Hepatocyte (in vitro differentiated cells): ENCODE data around the gene ZBTB7C. TPM values are rescaled to one million over a fixed set of nuclear protein-coding genes. Genes with fewer than 3 reads are reported as not detected.

Experiments
- DNase-seq: peaks from one replicate; pipeline ENCODE4 v3.0.0-alpha.2; 2016; ENCODE audit warnings: low spot score
- H2AFZ ChIP-seq: fragments of 200-600 bp; sonication (generic); 2 replicates; pipeline ENCODE4 v1.6.0; 2016; ENCODE audit warnings: antibody characterized with exemption, mild to moderate bottlenecking
- H3K27ac ChIP-seq: fragments of 200-600 bp; sonication (generic); 2 replicates; pipeline ENCODE4 v1.5.1; 2016; ENCODE audit warnings: mild to moderate bottlenecking
- H3K27me3 ChIP-seq: fragments of 200-600 bp; sonication (generic); 2 replicates; pipeline ENCODE4 v1.6.1; 2016
- H3K36me3 ChIP-seq: fragments of 200-600 bp; sonication (generic); replicated peaks from 2 replicates; pipeline ENCODE4 v1.5.1; 2016; ENCODE audit warnings: low read depth; ENCODE audit not compliant: insufficient read depth
- H3K4me1 ChIP-seq: fragments of 200-600 bp; sonication (generic); 2 replicates; pipeline ENCODE4 v1.5.1; 2016; ENCODE audit warnings: mild to moderate bottlenecking, moderate library complexity; ENCODE audit not compliant: insufficient read depth
- H3K4me2 ChIP-seq: fragments of 200-600 bp; sonication (generic); 2 replicates; pipeline ENCODE4 v1.6.0; 2016
- H3K4me3 ChIP-seq: fragments of 200-600 bp; sonication (generic); 2 replicates; pipeline ENCODE4 v1.5.1; 2016; ENCODE audit warnings: mild to moderate bottlenecking
- H3K79me2 ChIP-seq: fragments of 200-600 bp; sonication (generic); 2 replicates; pipeline ENCODE4 v1.6.0; 2017; ENCODE audit warnings: mild to moderate bottlenecking
- H3K9me2 ChIP-seq: fragments of 200-600 bp; sonication (generic); replicated peaks from 2 replicates; pipeline ENCODE4 v1.6.0; 2017; ENCODE audit warnings: mild to moderate bottlenecking; ENCODE audit not compliant: insufficient read depth
- H3K9me3 ChIP-seq: fragments of 200-600 bp; sonication (generic); 2 replicates; pipeline ENCODE4 v1.5.1; 2016; ENCODE audit warnings: low read depth, mild to moderate bottlenecking
- H4K20me1 ChIP-seq: fragments of 200-600 bp; sonication (generic); 2 replicates; pipeline ENCODE4 v1.6.0; 2016; ENCODE audit warnings: mild to moderate bottlenecking; ENCODE audit not compliant: insufficient read depth, poor library complexity, severe bottlenecking
- CTCF ChIP-seq: fragments of 200-600 bp; sonication (generic); IDR thresholded peaks from 2 replicates; pipeline ENCODE4 v1.5.1; 2016; ENCODE audit warnings: antibody characterized with exemption, mild to moderate bottlenecking; ENCODE audit not compliant: poor library complexity
- EZH2 ChIP-seq: fragments of 200-600 bp; sonication (generic); IDR thresholded peaks from 2 replicates; pipeline ENCODE4 v1.6.1; 2016; ENCODE audit warnings: antibody characterized with exemption, mild to moderate bottlenecking, borderline replicate concordance
- EZH2phosphoT487 ChIP-seq: fragments of 200-600 bp; sonication (generic); IDR thresholded peaks from one replicate; pipeline ENCODE4 v1.6.1; 2018; ENCODE audit warnings: antibody characterized with exemption, mild to moderate bottlenecking, low read depth, moderate library complexity; ENCODE audit not compliant: unreplicated experiment, severe bottlenecking
- WGBS: methylation state at CpG from one replicate; pipeline ENCODE4 v1.1.6; 2016; ENCODE audit warnings: low lambda C conversion rate; ENCODE audit errors: missing lambda C conversion rate; 5-methylcytosine and 5-hydroxymethylcytosine counted together
- polyA plus RNA-seq: library from polyadenylated mRNA; unstranded; fragments of >200 nt; fragmentation: Nextera tagmentation; extraction: Ambion mirVana; gene quantifications from 2 replicates; pipeline ENCODE4 v1.2.1, GENCODE V29; 2016
- small RNA-seq: library from RNA; depleted of rRNA; stranded (forward); fragments of <200 nt; gene quantifications from one replicate; pipeline ENCODE3, GENCODE V24; 2014
- total RNA-seq: library from RNA; depleted of rRNA; stranded (reverse); fragments of >200 nt; gene quantifications from 2 replicates; pipeline ENCODE4 v1.2.3, GENCODE V29; 2014

Gene ZBTB7C
- total and polyA plus RNA-seq, 2 experiments from 2014 or later: 0.70 to 1.0 TPM

DNA sequence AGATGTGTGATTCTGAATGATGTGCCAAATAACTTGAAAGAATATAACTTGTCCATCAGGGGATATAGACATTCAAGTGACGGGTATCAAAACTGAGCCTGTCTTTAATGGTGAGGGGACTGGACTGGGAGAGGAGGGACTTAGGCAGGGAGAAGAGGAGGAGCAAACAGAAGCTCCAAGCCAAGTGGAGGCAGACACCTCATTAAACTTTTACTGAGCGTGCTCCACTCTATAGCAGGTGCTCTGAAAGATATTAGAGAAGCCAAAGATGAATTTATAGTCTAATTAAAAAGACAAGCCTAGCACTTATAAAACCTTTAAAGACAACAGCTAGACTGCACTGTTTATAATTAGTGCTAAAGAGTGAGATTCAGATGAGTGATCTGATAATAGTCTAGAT lies 431.0 kb downstream of the ZBTB7C start:
- no peaks in the 10 kb centered on the region for H3K9me3 ChIP-seq
- 86% methylated on average over 2 of the region's 2 CpGs for WGBS
- no peaks in the 10 kb centered on the region for H3K9me2 ChIP-seq
- H3K36me3 ChIP-seq: no peaks in the 10 kb centered on the region
- no peaks in the 10 kb centered on the region for H3K4me1 ChIP-seq
- no peak overlapping the region for H3K4me3 ChIP-seq
- H3K27ac ChIP-seq: no peak overlapping the region
- H3K4me2 ChIP-seq: no peak overlapping the region
- H4K20me1 ChIP-seq: no peaks in the 10 kb centered on the region
- H3K27me3 ChIP-seq: no peaks in the 10 kb centered on the region
- DNase-seq: no peak
- no peak for TF ChIP-seq CTCF
- TF ChIP-seq EZH2: no peak
- no peak for TF ChIP-seq EZH2phosphoT487
- no peak overlapping the region for H2AFZ ChIP-seq
- H3K79me2 ChIP-seq: no peaks in the 10 kb centered on the region

Small RNAs within 50 kb of the gene (small RNA-seq; reads per million reads assigned to genes)
- gene RNU6-708P: not detected

Other genes with a start within 250 kb of the ZBTB7C start
- 24.0 and 27.9 TPM in 2 replicates for gene CTIF, start 129.6 kb upstream of the ZBTB7C start, total RNA-seq
- gene CTIF, start 129.6 kb upstream of the ZBTB7C start, polyA plus RNA-seq: 22.1 and 24.9 TPM in 2 replicates